ENCODE data around the gene ANKRD34A.
"Not testable (repeated sequence)": the region's sequence is repeated elsewhere in the genome, so short reads cannot be mapped to it uniquely, and the experiment has no call there.

ANKRD34A gene

GRCh38 chr1:145955436-145955835 is 8.9 kb downstream of the ANKRD34A start:
- H3K27ac Mint-ChIP-seq: no peak overlapping the region
- no peak overlapping the region for H3K4me3 Mint-ChIP-seq
- ATAC-seq (replicated peaks): no peak
- DNase-seq: no peak
- H3K36me3 Mint-ChIP-seq: peaks cover 7 to 10% of the 10 kb centered on the region in 2 donors
- no peaks in the 10 kb centered on the region for H3K27me3 Mint-ChIP-seq
- H3K9me3 Mint-ChIP-seq: no peaks in the 10 kb centered on the region
- H3K4me1 Mint-ChIP-seq: peaks cover 31 to 68% of the 10 kb centered on the region in 2 donors

- Mint-ChIP-seq H3K27ac (no peak overlapping the region), H3K4me3 (no peak overlapping the region), H3K36me3 (peaks cover 13% of the 10 kb centered on the region in 2 donors), H3K9me3 (no peaks in the 10 kb centered on the region), H3K4me1 (peaks cover 29 to 62% of the 10 kb centered on the region in 2 donors), H3K27me3 (no peaks in the 10 kb centered on the region)
- DNase-seq (no peak), ATAC-seq (replicated peaks) (no peak)
These were observed 10.5 kb downstream of the ANKRD34A start for GRCh38 chr1:145953861-145954260.

DNA sequence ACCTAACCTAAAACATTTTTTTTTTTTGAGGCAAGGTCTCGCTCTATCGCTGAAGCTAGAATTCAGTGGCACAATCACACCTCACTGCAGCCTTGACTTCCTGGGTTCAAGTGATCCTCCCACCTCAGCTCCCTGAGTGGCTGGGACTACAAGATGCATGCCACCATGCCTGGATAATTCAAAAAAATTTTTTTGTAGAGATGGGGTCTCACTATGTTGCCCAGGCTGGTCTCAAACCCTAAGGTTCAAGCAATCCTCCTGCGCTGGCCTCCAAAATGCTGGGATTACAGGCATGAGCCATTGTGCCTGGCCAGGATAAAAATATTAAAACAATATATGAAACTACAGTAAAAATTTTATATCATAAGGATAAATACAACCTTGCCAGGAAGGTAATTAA is 11.5 kb downstream of the ANKRD34A start:
- H3K27ac Mint-ChIP-seq: no peak overlapping the region
- DNase-seq (no peak), ATAC-seq (replicated peaks) (no peak)
- no peak overlapping the region for H3K4me3 Mint-ChIP-seq
- H3K9me3 Mint-ChIP-seq: no peaks in the 10 kb centered on the region
- H3K36me3 Mint-ChIP-seq: peaks cover 13% of the 10 kb centered on the region in 2 donors
- H3K4me1 Mint-ChIP-seq: peaks cover 25 to 52% of the 10 kb centered on the region in 2 donors
- no peaks in the 10 kb centered on the region for H3K27me3 Mint-ChIP-seq

GRCh38 chr1:145951526-145951925 is 12.8 kb downstream of the ANKRD34A start:
- peaks cover 13 to 19% of the 10 kb centered on the region in 2 donors for H3K36me3 Mint-ChIP-seq
- no peak overlapping the region for H3K27ac Mint-ChIP-seq
- no peaks in the 10 kb centered on the region for H3K9me3 Mint-ChIP-seq

DNA sequence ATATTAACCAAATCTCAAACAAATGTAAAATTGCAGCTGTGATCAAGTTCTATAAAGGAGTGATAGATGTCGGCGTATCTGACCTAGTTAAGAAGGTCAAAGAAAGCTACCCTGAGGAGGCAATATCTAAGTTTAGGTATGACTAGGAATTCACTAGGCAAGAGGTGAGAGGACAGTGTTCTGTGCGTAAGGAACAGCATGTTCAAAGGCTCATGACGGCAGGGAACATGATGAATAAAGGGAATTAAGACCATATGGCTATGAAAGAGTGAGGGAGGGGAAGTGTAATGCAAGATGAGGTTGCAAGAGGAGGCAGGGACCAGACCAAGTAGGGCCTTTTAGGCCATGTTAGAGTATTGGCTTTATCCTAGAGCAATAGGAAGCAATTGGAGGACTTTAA is 15.2 kb downstream of the ANKRD34A start:
- no peaks in the 10 kb centered on the region for H3K27me3 Mint-ChIP-seq
- peaks cover 16 to 25% of the 10 kb centered on the region in 2 donors for H3K36me3 Mint-ChIP-seq
- H3K4me1 Mint-ChIP-seq: peaks cover 8 to 23% of the 10 kb centered on the region in 2 donors
- H3K4me3 Mint-ChIP-seq: no peak overlapping the region
- no peak for ATAC-seq (replicated peaks)
- H3K9me3 Mint-ChIP-seq: no peaks in the 10 kb centered on the region
- DNase-seq: no peak
- H3K27ac Mint-ChIP-seq: no peak overlapping the region

More at GRCh38 chr1:145951526-145951925, 12.8 kb downstream of the ANKRD34A start:
- Mint-ChIP-seq H3K27me3 (no peaks in the 10 kb centered on the region), H3K4me1 (peaks cover 19 to 44% of the 10 kb centered on the region in 2 donors), H3K4me3 (no peak overlapping the region)
- ATAC-seq (replicated peaks) (no peak), DNase-seq (no peak)

GRCh38 chr1:145947551-145947950 is 16.8 kb downstream of the ANKRD34A start:
- DNase-seq (no peak), ATAC-seq (replicated peaks) (no peak)
- H3K36me3 Mint-ChIP-seq: peaks cover 23 to 27% of the 10 kb centered on the region in 2 donors
- peaks cover 9 to 14% of the 10 kb centered on the region in 2 donors for H3K4me1 Mint-ChIP-seq
- no peak overlapping the region for H3K27ac Mint-ChIP-seq
- H3K9me3 Mint-ChIP-seq: no peaks in the 10 kb centered on the region
- H3K4me3 Mint-ChIP-seq: no peak overlapping the region
- H3K27me3 Mint-ChIP-seq: no peaks in the 10 kb centered on the region

DNA sequence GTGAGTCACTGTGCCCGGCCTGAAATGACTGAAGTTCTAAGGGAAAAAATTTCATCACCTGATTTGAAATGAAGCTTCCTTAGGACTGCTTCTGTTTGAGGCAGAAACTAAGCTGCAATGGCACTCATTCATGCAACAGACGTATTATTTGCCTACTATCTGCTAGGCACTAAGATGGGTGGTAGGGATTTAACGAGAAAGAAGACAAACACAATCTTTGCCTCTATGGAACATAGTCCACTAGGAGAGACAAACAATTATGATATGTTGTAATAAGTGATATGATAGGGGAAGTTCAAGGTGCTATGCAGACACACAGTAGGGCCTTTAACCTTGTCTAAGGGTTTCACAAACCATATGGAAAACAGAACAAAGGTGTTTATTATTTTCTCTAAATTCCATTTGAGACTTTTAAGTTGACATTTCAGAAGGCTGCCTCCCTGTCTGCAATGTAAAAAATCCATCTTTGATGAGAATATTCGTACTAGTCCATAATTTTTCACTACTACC is 17.8 kb downstream of the ANKRD34A start:
- Mint-ChIP-seq H3K27ac (no peak overlapping the region), H3K9me3 (no peaks in the 10 kb centered on the region), H3K4me1 (peaks cover 8 to 10% of the 10 kb centered on the region in 2 donors), H3K27me3 (no peaks in the 10 kb centered on the region), H3K4me3 (no peak overlapping the region), H3K36me3 (peaks cover 29% of the 10 kb centered on the region in 2 donors)
- ATAC-seq (replicated peaks): no peak
- no peak for DNase-seq

GRCh38 chr1:145944532-145944931 is 19.8 kb downstream of the ANKRD34A start:
- Mint-ChIP-seq H3K27ac (no peak overlapping the region), H3K36me3 (peaks cover 29 to 34% of the 10 kb centered on the region in 2 donors), H3K27me3 (no peaks in the 10 kb centered on the region), H3K4me1 (peaks cover 5% of the 10 kb centered on the region in 2 donors), H3K9me3 (no peaks in the 10 kb centered on the region), H3K4me3 (no peak overlapping the region)
- DNase-seq: no peak
- ATAC-seq (replicated peaks): no peak

GRCh38 chr1:145942871-145943270 is 21.5 kb downstream of the ANKRD34A start:
- H3K27ac Mint-ChIP-seq: peak overlapping the region; percentile 15
- H3K4me3 Mint-ChIP-seq: no peak overlapping the region
- H3K4me1 Mint-ChIP-seq: peaks cover 0 to 2% of the 10 kb centered on the region in 2 donors
- ATAC-seq (replicated peaks): no peak
- peaks cover 27 to 31% of the 10 kb centered on the region in 2 donors for H3K36me3 Mint-ChIP-seq
- H3K9me3 Mint-ChIP-seq: no peaks in the 10 kb centered on the region
- DNase-seq: no peak
- H3K27me3 Mint-ChIP-seq: no peaks in the 10 kb centered on the region

DNA sequence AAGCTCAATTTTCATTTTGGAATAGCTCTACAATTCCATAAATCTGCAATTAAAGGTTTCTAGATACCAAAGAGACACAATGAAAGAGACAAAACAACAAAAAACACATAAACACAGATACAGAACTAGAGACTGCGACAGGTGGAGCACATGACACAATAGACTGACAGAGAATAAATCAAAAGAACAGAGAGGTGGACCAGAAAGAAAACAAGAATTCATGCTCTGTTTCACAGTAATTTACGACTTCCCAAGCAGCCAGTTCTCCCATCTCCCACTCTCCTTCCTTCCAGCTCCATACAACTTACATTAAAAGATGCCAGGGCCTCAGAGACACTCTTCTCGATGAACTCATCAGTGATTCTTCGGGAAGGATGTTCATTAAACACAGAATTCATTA is 22.0 kb downstream of the ANKRD34A start:
- Mint-ChIP-seq H3K4me3 (no peak overlapping the region), H3K9me3 (no peaks in the 10 kb centered on the region), H3K27ac (no peak overlapping the region), H3K36me3 (peaks cover 27 to 31% of the 10 kb centered on the region in 2 donors), H3K4me1 (peaks cover 0 to 2% of the 10 kb centered on the region in 2 donors), H3K27me3 (no peaks in the 10 kb centered on the region)
- ATAC-seq (replicated peaks): no peak
- DNase-seq: no peak

DNA sequence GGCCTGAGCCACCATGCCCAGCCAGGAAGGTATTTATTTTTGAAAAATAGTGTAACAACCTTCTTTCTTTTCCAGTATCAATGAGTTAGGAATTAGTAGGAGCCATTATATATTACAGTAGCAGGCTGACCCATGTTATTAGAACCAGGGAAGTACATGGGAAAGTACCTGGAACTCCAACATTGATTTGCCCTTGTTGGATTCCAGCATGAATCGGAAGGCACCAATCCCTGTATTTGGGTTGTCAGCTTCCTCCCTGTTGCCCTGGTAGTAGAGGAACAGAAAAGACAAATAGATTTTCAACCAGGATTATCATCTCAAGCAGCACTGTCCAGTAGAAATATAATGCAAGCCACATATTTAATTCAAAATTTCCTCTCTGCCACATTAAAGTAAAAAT is 26.9 kb downstream of the ANKRD34A start:
- Mint-ChIP-seq H3K27ac (peak overlapping the region; percentile 51), H3K27me3 (no peaks in the 10 kb centered on the region), H3K4me1 (peaks cover 9 to 20% of the 10 kb centered on the region in 2 donors), H3K9me3 (no peaks in the 10 kb centered on the region), H3K4me3 (no peak overlapping the region), H3K36me3 (peaks cover 34 to 39% of the 10 kb centered on the region in 2 donors)
- ATAC-seq (replicated peaks) (no peak), DNase-seq (no peak)

- Mint-ChIP-seq H3K9me3 (no peaks in the 10 kb centered on the region), H3K27me3 (no peaks in the 10 kb centered on the region), H3K4me1 (peaks cover 11 to 30% of the 10 kb centered on the region in 2 donors), H3K4me3 (no peak overlapping the region), H3K36me3 (peaks cover 26 to 38% of the 10 kb centered on the region in 2 donors), H3K27ac (no peak overlapping the region)
- ATAC-seq (replicated peaks) (no peak), DNase-seq (no peak)
These were observed 28.1 kb downstream of the ANKRD34A start for GRCh38 chr1:145936247-145936646.

DNA sequence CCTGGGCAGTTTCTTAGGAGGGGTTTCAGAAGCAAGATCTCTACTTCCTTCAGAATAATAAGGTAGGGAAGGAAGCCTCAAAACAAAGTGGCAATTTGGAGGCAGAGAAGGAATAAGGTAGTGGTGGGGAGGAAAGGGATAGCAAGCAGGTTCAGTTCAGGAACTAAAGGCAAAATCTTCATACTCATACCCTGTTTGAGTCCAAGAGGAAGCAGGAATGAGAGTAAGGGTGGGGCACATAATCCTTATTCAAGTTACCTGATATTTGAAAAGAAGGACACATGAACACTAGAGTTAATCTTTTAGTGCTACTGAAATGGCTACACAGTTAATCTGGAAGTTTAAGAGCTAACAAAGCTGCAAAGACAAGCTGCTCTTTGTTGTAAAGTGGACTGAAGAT is 28.7 kb downstream of the ANKRD34A start:
- Mint-ChIP-seq H3K36me3 (peaks cover 27 to 43% of the 10 kb centered on the region in 2 donors), H3K9me3 (no peaks in the 10 kb centered on the region), H3K4me3 (no peak overlapping the region), H3K4me1 (peaks cover 12 to 33% of the 10 kb centered on the region in 2 donors), H3K27me3 (no peaks in the 10 kb centered on the region), H3K27ac (no peak overlapping the region)
- ATAC-seq (replicated peaks) (no peak), DNase-seq (no peak)

GRCh38 chr1:145932522-145933009 is 31.8 kb downstream of the ANKRD34A start:
- not testable (repeated sequence) for H3K9me3 Mint-ChIP-seq, H3K27me3 Mint-ChIP-seq
- Mint-ChIP-seq H3K36me3 (peaks cover 25 to 48% of the 10 kb centered on the region in 2 donors), H3K4me1 (peaks cover 18 to 50% of the 10 kb centered on the region in 2 donors), H3K27ac (peak overlapping the region; percentile 80), H3K4me3 (peak overlapping the region; percentile 32 to 44)
- peak; percentile 29 to 51 for ATAC-seq (replicated peaks)
- DNase-seq: peak; percentile 36

DNA sequence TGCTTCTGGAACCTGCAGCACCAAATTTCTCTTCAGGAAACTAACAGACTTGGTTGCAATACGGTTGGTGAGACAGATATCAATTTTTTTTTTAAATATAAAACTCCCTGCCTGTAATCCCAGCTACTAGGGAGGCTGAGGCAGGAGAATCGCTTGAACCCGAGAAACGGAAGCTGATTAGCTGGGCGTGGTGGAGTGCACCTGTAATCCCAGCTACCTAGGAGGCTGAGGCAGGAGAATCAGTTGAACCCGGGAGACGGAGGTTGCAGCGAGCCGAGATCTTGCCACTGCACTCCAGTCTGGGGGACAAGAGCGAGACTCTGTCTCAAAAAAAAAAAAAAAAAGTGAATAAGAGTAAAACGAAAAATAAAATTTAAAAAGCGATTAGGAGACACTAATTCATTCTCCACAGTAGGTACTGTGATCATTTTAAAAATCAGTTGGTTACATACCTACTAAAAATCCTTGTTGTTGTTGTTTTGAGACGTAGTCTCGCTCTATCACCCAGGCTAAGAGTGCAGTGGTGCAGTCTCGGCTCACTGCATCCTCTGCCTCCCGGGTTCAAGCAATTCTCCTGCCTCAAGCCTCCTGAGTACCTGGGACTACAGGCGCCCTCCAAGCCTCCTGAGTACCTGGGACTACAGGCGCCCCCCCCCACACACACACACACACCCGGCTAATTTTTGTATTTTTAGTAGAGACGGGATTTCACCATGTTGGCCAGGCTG is 36.3 kb downstream of the ANKRD34A start:
- no peak for ATAC-seq (replicated peaks)
- peak overlapping the region in 1 of 2 donors; percentile 68 for H3K4me3 Mint-ChIP-seq

More for the DNA sequence above, 36.3 kb downstream of the ANKRD34A start:
- no peak for DNase-seq
- Mint-ChIP-seq H3K4me1 (peaks cover 23 to 45% of the 10 kb centered on the region in 2 donors), H3K27me3 (no peaks in the 10 kb centered on the region), H3K9me3 (no peaks in the 10 kb centered on the region), H3K27ac (peak overlapping the region; percentile 42), H3K36me3 (peaks cover 17 to 28% of the 10 kb centered on the region in 2 donors)

All from stimulated activated naive B cell treated with anti-CD40 and anti-IgM and Interleukin-4, amounts not matched to agents 10 μg/mL and 1 μg/mL and 100 μg/mL, for 72 hours (primary cell).